Measurements from ENCODE around the gene GDA. TPM values are rescaled to one million over a fixed set of nuclear protein-coding genes. Genes with fewer than 3 reads are reported as not detected.

GDA gene
- total and polyA plus RNA-seq, 2 of the 8 experiments (the other 6 are each of a cell fraction or from before 2014, with no cell fraction given): 0.35 to 3.0 TPM

DNA sequence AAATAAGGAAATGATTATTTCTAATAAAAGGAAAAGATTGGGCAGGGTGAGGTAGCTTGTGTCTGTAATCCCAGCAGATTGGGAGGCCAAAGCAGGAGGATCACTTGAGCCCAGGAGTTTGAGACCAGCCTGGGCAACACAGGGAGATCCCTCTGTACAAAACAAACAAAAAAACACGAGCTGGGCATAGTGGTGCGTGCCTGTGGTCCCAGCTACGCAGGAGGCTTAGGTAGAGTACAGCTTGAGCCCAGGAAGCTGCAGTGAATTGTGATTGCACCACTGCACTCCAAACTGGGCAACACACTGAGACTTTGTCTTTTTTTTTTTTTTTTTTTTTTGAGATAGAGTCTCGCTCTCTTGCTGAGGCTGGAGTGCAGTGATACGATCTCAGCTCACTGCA lies 18.8 kb downstream of the GDA start:
- H3K4me2 ChIP-seq (ENCODE audit: insufficient read depth in 1 of 2, low read depth in 2 of 2, low read length in 2 of 2): no peak overlapping the region
- no peak overlapping the region for H3K23ac ChIP-seq (ENCODE audit: insufficient read length)
- CTCF ChIA-PET (ENCODE audit: partially characterized antibody): interaction anchor here (0.7 to 1.3 kb wide), 4 partner anchors 11 to 124 kb away, joined by 3 to 5 read pairs (median 4); no protein-coding TSS in a partner anchor
- DNase-seq (ENCODE audit: low read depth in 1 of 2, low spot score in 2 of 2): no peak
- no peaks in the 10 kb centered on the region for H4K20me1 ChIP-seq (replicated peaks in 1 of 2; ENCODE audit: control insufficient read depth in 1 of 2, insufficient read depth in 2 of 2, low read length in 2 of 2)
- POLR2A ChIA-PET (ENCODE audit: partially characterized antibody): no interaction called here
- H3K4me3 ChIP-seq (ENCODE audit: extremely low read depth in 1 of 4, insufficient read depth in 2 of 4, low read depth in 3 of 4, low read length in 4 of 4): no peak overlapping the region
- no peak overlapping the region for H4K5ac ChIP-seq (ENCODE audit: insufficient read length, low read depth, low read length)
- H3K9ac ChIP-seq (replicated peaks in 1 of 4; ENCODE audit: extremely low read depth in 1 of 4, low read depth in 3 of 4, low read length in 3 of 4): no peak overlapping the region
- no peaks in the 10 kb centered on the region for H3K23me2 ChIP-seq (ENCODE audit: low read depth, low read length)
- H3K27ac ChIP-seq (ENCODE audit: low read depth, low read length): no peak overlapping the region
- no peak overlapping the region for H2AFZ ChIP-seq (ENCODE audit: low read length)
- H3K9me3 ChIP-seq (ENCODE audit: insufficient read depth in 2 of 2, low read depth in 1 of 2, low read length in 1 of 2): 0 out of 4 replicates have a peak, but pooled peaks cover 0 to 4% of the 10 kb centered on the region in 2 experiments
- no peaks in the 10 kb centered on the region for H3K36me3 ChIP-seq (ENCODE audit: control insufficient read depth in 2 of 4, insufficient read depth in 4 of 4, low read length in 3 of 4)
- H4K91ac ChIP-seq (replicated peaks; ENCODE audit: insufficient read length, low read length): no peak overlapping the region
- H2BK120ac ChIP-seq (replicated peaks; ENCODE audit: low read depth, low read length): no peak overlapping the region
- no peak overlapping the region for H3K56ac ChIP-seq (replicated peaks; ENCODE audit: insufficient read length, low read depth, low read length)
- H3K27me3 ChIP-seq (replicated peaks in 1 of 4; ENCODE audit: control insufficient read depth in 3 of 4, extremely low read depth in 1 of 4, insufficient read depth in 3 of 4, low read length in 3 of 4): no peaks in the 10 kb centered on the region
- H3K4me1 ChIP-seq (replicated peaks in 1 of 4; ENCODE audit: control insufficient read depth in 3 of 4, insufficient read depth in 4 of 4, low read length in 3 of 4): no peaks in the 10 kb centered on the region
- H3K4ac ChIP-seq (replicated peaks; ENCODE audit: insufficient read length, low read depth, low read length): no peak overlapping the region
- no peak overlapping the region for H2AK5ac ChIP-seq (ENCODE audit: low read depth, low read length)
- no peak overlapping the region for H2BK15ac ChIP-seq (ENCODE audit: low read length)
- no peaks in the 10 kb centered on the region for H3K79me2 ChIP-seq (ENCODE audit: control insufficient read depth in 1 of 2, insufficient read depth in 2 of 2, low read length in 2 of 2)
- FAIRE-seq: no peak
- H3K14ac ChIP-seq (ENCODE audit: insufficient read length): no peak overlapping the region
- no peak overlapping the region for H2BK20ac ChIP-seq (ENCODE audit: low read length)
- no peaks in the 10 kb centered on the region for H3K79me1 ChIP-seq (ENCODE audit: low read depth, low read length)
- WGBS, 2 experiments (ENCODE audit: extremely low coverage in 1 of 2, insufficient coverage in 1 of 2, insufficient read length in 1 of 2, insufficient replicate concordance in 2 of 2, low coverage in 1 of 2, low lambda C conversion rate in 2 of 2, missing lambda C conversion rate in 1 of 2): 90% methylated on average over 5 of the region's 5 CpGs; no CpG with 5 or more reads in 1 of the 2 experiments
- no peak overlapping the region for H2BK5ac ChIP-seq (ENCODE audit: low read depth, low read length)
- H3K18ac ChIP-seq (ENCODE audit: extremely low read depth, low read length): no peak overlapping the region
- no peak overlapping the region for H2BK12ac ChIP-seq (ENCODE audit: low read depth, low read length)
- no peak overlapping the region for H4K8ac ChIP-seq (ENCODE audit: extremely low read depth, insufficient read depth, low read length)
- no peak for TF ChIP-seq SP4 (IDR thresholded peaks at IDR 0.05; ENCODE audit: low read length)
- TF ChIP-seq TAF1 (IDR thresholded peaks at IDR 0.05; ENCODE audit: low read depth, low read length): no peak
- TF ChIP-seq FOSL1 (IDR thresholded peaks at IDR 0.05; ENCODE audit: insufficient read depth, low read depth, low read length): no peak
- no peak for TF ChIP-seq NRF1 (IDR thresholded peaks at IDR 0.05; ENCODE audit: low read depth, low read length)
- TF ChIP-seq POLR2A (IDR thresholded peaks at IDR 0.05; ENCODE audit: control extremely low read depth in 1 of 2, low read depth in 2 of 2, low read length in 2 of 2): no peak
- TF ChIP-seq, protein P1, sequence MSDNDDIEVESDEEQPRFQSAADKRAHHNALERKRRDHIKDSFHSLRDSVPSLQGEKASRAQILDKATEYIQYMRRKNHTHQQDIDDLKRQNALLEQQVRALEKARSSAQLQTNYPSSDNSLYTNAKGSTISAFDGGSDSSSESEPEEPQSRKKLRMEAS (IDR thresholded peaks at IDR 0.05): no peak
- TF ChIP-seq RNF2 (IDR thresholded peaks at IDR 0.05; ENCODE audit: borderline replicate concordance, low read depth, low read length, missing control alignments, poor library complexity, severe bottlenecking): no peak
- TF ChIP-seq SUZ12 (IDR thresholded peaks at IDR 0.05; ENCODE audit: low read length): no peak
- no peak for TF ChIP-seq PHF8 (conservative IDR thresholded peaks at IDR 0.05; ENCODE audit: low read depth, low read length)
- no peak for TF ChIP-seq TCF12 (IDR thresholded peaks at IDR 0.05; ENCODE audit: low read depth, low read length)
- TF ChIP-seq TEAD4 (IDR thresholded peaks at IDR 0.05; ENCODE audit: low read depth, low read length): no peak
- no peak for TF ChIP-seq BCL11A (IDR thresholded peaks at IDR 0.05; ENCODE audit: low read depth in 2 of 2, low read length in 2 of 2)
- no peak for TF ChIP-seq BRCA1 (IDR thresholded peaks at IDR 0.05; ENCODE audit: low read depth, low read length)
- TF ChIP-seq, protein P2, sequence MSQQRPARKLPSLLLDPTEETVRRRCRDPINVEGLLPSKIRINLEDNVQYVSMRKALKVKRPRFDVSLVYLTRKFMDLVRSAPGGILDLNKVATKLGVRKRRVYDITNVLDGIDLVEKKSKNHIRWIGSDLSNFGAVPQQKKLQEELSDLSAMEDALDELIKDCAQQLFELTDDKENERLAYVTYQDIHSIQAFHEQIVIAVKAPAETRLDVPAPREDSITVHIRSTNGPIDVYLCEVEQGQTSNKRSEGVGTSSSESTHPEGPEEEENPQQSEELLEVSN (IDR thresholded peaks at IDR 0.05): no peak
- TF ChIP-seq JUND (IDR thresholded peaks at IDR 0.05; ENCODE audit: low read length): no peak
